Thyroid gland (tissue), 4 donors: ENCODE measurements around the gene LNX1. TPM values are rescaled to one million over a fixed set of nuclear protein-coding genes. Genes with fewer than 3 reads are reported as not detected.

Experiments used
- DNase-seq, 2 donors: peaks; one replicate each; pipeline ENCODE4 v3.0.0-alpha.2; 2019
- H3K27ac ChIP-seq, 3 donors: fragments of 200-600 bp; sonication (generic); 1 replicate in 2 of 3; 2 replicates in 1 of 3; pipeline ENCODE4 v1.5.1; 2016 to 2019; ENCODE audit warnings: mild to moderate bottlenecking in 1 of 3, moderate library complexity in 1 of 3
- H3K27me3 ChIP-seq: fragments of 200-600 bp; sonication (generic); one replicate; pipeline ENCODE4 v1.5.1; 2019
- H3K36me3 ChIP-seq, 2 donors: fragments of 200-600 bp; sonication (generic); one replicate each; pipeline ENCODE4 v1.5.1; 2016 to 2019
- H3K4me1 ChIP-seq, 2 donors: fragments of 200-600 bp; sonication (generic); one replicate each; pipeline ENCODE4 v1.5.1; 2017 to 2019
- H3K4me3 ChIP-seq, 3 donors: fragments of 200-600 bp; sonication (generic); replicated peaks in 1 of 3; 1 replicate in 2 of 3; 2 replicates in 1 of 3; pipeline ENCODE4 v1.5.1; 2016; ENCODE audit warnings: mild to moderate bottlenecking in 1 of 3
- H3K9me3 ChIP-seq: fragments of 200-600 bp; sonication (generic); one replicate; pipeline ENCODE4 v1.5.1; 2017
- POLR2A ChIP-seq, 2 donors: fragments of 450-650 bp; IDR thresholded peaks; one replicate each; pipeline ENCODE4 v1.6.1; 2017; ENCODE audit warnings: antibody characterized with exemption in 2 of 2, mild to moderate bottlenecking in 2 of 2, moderate library complexity in 1 of 2
- WGBS, 2 donors: methylation state at CpG; one replicate each; pipeline ENCODE4 v1.1.5; 2017; 5-methylcytosine and 5-hydroxymethylcytosine counted together
- intact Hi-C: fragments of 100-400 bp; cut with DNase I; formaldehyde crosslinking; loops from one replicate; pipeline ENCODE4 v1.15.1; 2023
- total RNA-seq, 4 donors: library from RNA; depleted of rRNA; stranded (reverse); fragments of >200 nt; gene quantifications; one replicate each; pipeline ENCODE4 v1.2.3, GENCODE V29; 2016
- TF ChIP-seq, protein P1 (sequence below), 6 experiments: fragments of 200-600 bp in 3 of 6; fragments of 450-650 bp in 3 of 6; sonication (generic) in 3 of 6; IDR thresholded peaks; one replicate each; pipeline ENCODE4 v1.5.1; 2016 to 2019; ENCODE audit warnings: antibody characterized with exemption in 6 of 6, mild to moderate bottlenecking in 2 of 6, inconsistent platforms in 1 of 6, moderate library complexity in 1 of 6

Gene LNX1
- total RNA-seq, 4 donors from 2014 or later: 34.3 to 63.8 (median 43.3) TPM

DNA sequence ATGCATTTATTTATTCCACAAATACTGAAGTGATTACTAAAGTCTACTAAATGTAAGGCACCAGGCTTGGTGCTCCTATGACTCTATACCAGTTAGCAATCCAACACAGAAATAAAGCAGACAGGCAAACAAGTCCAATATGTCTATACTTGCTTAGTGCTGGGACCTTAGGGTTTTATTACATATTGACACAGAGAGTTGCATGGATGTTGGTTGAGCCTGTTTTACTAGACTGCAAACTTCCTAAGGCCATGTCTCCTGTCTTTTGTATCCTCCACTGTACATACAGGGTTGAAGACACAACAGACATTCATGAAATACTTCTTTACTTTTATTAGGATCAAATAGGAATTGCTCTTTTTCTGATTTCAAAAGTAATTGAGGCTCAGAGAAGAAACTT, 69.0 kb downstream of the LNX1 start:
- H3K27me3 ChIP-seq: no peaks in the 10 kb centered on the region
- TF ChIP-seq, protein P1, sequence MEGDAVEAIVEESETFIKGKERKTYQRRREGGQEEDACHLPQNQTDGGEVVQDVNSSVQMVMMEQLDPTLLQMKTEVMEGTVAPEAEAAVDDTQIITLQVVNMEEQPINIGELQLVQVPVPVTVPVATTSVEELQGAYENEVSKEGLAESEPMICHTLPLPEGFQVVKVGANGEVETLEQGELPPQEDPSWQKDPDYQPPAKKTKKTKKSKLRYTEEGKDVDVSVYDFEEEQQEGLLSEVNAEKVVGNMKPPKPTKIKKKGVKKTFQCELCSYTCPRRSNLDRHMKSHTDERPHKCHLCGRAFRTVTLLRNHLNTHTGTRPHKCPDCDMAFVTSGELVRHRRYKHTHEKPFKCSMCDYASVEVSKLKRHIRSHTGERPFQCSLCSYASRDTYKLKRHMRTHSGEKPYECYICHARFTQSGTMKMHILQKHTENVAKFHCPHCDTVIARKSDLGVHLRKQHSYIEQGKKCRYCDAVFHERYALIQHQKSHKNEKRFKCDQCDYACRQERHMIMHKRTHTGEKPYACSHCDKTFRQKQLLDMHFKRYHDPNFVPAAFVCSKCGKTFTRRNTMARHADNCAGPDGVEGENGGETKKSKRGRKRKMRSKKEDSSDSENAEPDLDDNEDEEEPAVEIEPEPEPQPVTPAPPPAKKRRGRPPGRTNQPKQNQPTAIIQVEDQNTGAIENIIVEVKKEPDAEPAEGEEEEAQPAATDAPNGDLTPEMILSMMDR (IDR thresholded peaks at IDR 0.05): no peak
- no peak for TF ChIP-seq POLR2A (IDR thresholded peaks at IDR 0.05)
- H3K4me1 ChIP-seq: no peaks in the 10 kb centered on the region
- no peak for DNase-seq
- no peak overlapping the region for H3K27ac ChIP-seq
- no peak overlapping the region for H3K4me3 ChIP-seq
- intact Hi-C loops: no loop called here
- H3K36me3 ChIP-seq: no peaks in the 10 kb centered on the region
- no peaks in the 10 kb centered on the region for H3K9me3 ChIP-seq

DNA sequence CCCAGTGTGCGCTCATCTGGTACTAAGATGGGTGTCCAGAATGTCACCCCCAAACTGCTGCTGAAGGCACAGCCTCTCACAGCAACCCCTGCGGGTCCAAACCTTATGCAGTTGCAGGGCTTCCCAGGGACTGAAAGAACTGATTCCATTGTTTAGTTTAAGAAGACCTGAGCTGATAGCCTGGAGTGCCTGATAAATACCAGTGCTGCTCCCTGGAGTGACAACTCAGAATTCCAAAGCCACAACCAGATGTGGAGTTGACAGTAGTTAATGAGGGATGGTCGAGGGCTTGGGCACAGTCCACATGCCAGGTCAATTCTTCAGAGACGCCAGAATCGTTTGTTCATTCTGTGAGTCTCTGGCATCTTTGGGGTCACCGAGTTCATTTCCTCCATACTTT, 71.2 kb downstream of the LNX1 start:
- Histone ChIP-seq H3K27me3 (no peaks in the 10 kb centered on the region), H3K36me3 (no peaks in the 10 kb centered on the region), H3K27ac (no peak overlapping the region), H3K4me3 (no peak overlapping the region), H3K9me3 (no peaks in the 10 kb centered on the region), H3K4me1 (no peaks in the 10 kb centered on the region)
- DNase-seq: no peak
- intact Hi-C loops: no loop called here
- WGBS, 2 donors: 68 to 73% methylated on average over 6 of the region's 6 CpGs
- TF ChIP-seq POLR2A (IDR thresholded peaks at IDR 0.05): no peak
- TF ChIP-seq, protein P1 (IDR thresholded peaks at IDR 0.05): no peak

DNA sequence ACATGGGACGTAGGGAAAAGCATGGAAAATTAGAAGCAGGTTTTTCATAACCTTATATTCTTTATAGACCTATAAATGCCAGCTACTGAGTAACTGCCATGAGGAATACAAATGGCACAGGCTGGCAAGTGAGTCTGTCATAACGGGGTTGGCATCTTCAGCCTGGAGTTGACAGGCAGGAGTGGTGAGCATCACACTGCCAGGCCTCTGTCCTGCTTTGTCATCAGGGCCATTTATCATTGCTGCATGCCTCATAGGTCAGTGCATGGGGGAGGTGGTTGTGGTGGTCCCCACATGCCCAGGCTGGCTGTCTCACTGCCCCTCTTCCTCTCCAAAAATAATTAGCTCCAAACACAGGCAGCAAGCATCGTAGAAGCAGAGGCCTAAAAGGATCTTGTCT, 72.5 kb downstream of the LNX1 start:
- H3K9me3 ChIP-seq: no peaks in the 10 kb centered on the region
- no peak overlapping the region for H3K4me3 ChIP-seq
- no peak for DNase-seq
- 93% methylated on average over 3 of the region's 3 CpGs for WGBS, 2 donors
- no peaks in the 10 kb centered on the region for H3K27me3 ChIP-seq
- no peaks in the 10 kb centered on the region for H3K36me3 ChIP-seq
- intact Hi-C loops: no loop called here
- H3K4me1 ChIP-seq: no peaks in the 10 kb centered on the region
- TF ChIP-seq POLR2A (IDR thresholded peaks at IDR 0.05): no peak
- TF ChIP-seq, protein P1 (IDR thresholded peaks at IDR 0.05): no peak
- no peak overlapping the region for H3K27ac ChIP-seq

DNA sequence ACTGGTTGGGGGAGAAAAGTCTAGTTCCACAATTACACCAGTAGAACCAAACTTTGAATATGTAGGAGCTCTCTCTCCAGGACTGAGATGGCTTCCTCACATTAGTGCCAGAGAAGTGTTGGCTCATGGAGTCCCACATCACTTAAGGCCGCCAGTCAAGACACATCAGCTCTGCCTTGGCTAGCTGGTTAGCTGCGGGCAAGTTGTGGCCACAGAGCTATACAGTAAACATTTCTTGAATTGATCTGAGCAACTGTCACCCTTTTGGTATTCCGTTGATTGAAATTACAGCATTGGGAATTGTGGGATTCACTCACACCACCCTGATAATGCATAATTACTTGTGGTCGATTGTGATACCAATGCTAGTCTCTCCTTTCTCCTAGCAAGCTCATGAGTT, 76.2 kb downstream of the LNX1 start:
- WGBS, 2 donors: 98% methylated on average over 4 of the region's 4 CpGs

DNA sequence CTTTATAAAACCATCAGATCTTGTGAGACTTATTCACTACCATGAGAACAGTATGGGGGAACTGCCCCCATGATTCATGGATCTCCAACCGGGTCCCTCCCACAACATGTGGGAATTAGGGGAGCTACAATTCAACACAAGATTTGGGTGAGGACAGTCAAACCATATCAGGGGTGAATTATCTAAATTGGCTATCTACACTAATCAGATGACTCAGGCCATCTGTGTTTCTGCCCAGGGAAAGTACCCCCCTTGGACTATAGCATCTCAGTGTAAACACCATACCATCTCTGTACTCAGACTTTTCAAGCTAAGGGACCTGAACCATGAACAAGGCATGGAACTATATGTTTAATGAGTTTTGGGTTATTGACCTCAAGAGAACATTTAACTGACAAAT, 76.8 kb downstream of the LNX1 start:
- no peak for DNase-seq
- Histone ChIP-seq H3K36me3 (no peaks in the 10 kb centered on the region), H3K4me1 (peaks cover 0 to 6% of the 10 kb centered on the region in 2 donors), H3K4me3 (no peak overlapping the region), H3K27me3 (no peaks in the 10 kb centered on the region), H3K9me3 (no peaks in the 10 kb centered on the region), H3K27ac (no peak overlapping the region)
- TF ChIP-seq, protein P1 (IDR thresholded peaks at IDR 0.05): no peak
- TF ChIP-seq POLR2A (IDR thresholded peaks at IDR 0.05): no peak
- intact Hi-C loops: no loop called here
- 0% methylated on average over 1 of the region's 1 CpG for WGBS, 2 donors

More for the DNA sequence above, 76.2 kb downstream of the LNX1 start:
- H3K4me1 ChIP-seq: peaks cover 0 to 6% of the 10 kb centered on the region in 2 donors
- no peak for DNase-seq
- no peak for TF ChIP-seq POLR2A (IDR thresholded peaks at IDR 0.05)
- TF ChIP-seq, protein P1 (IDR thresholded peaks at IDR 0.05): no peak
- no peak overlapping the region for H3K27ac ChIP-seq
- H3K4me3 ChIP-seq: no peak overlapping the region
- no peaks in the 10 kb centered on the region for H3K9me3 ChIP-seq
- intact Hi-C loops: no loop called here
- H3K27me3 ChIP-seq: no peaks in the 10 kb centered on the region
- no peaks in the 10 kb centered on the region for H3K36me3 ChIP-seq
